ENCODE results near the gene MALRD1. TPM values are rescaled to one million over a fixed set of nuclear protein-coding genes. Genes with fewer than 3 reads are reported as not detected.

MALRD1 gene
- total and polyA plus RNA-seq, 2 of the 8 experiments (the other 6 are each of a cell fraction or from before 2014, with no cell fraction given), result 0.32 to 0.35 TPM

GRCh38 chr10:19745672-19746071, 697.1 kb downstream of the MALRD1 start (continued):
- TF ChIP-seq CHD7 (IDR thresholded peaks at IDR 0.05; ENCODE audit: insufficient replicate concordance, low read length), result no peak
- TF ChIP-seq MAX (IDR thresholded peaks at IDR 0.05), result no peak
- no peak for TF ChIP-seq BACH1 (IDR thresholded peaks at IDR 0.05; ENCODE audit: low read length)
- TF ChIP-seq SP4 (IDR thresholded peaks at IDR 0.05; ENCODE audit: low read length), result no peak
- TF ChIP-seq SIRT6 (IDR thresholded peaks at IDR 0.05; ENCODE audit: low read length), result no peak
- no peak for TF ChIP-seq RFX5 (IDR thresholded peaks at IDR 0.05; ENCODE audit: borderline replicate concordance, low read depth, low read length)
- TF ChIP-seq KDM1A (IDR thresholded peaks at IDR 0.05; ENCODE audit: borderline replicate concordance, low read length), result no peak
- no peak for TF ChIP-seq KDM4A (IDR thresholded peaks at IDR 0.05; ENCODE audit: low read depth, low read length, severe bottlenecking)
- no peak for TF ChIP-seq CEBPB (IDR thresholded peaks at IDR 0.05; ENCODE audit: low read depth, low read length)
- no peak for TF ChIP-seq HDAC6 (IDR thresholded peaks at IDR 0.05; ENCODE audit: low read depth, low read length)
